ENCODE measurements around the gene OTOF.

DNA sequence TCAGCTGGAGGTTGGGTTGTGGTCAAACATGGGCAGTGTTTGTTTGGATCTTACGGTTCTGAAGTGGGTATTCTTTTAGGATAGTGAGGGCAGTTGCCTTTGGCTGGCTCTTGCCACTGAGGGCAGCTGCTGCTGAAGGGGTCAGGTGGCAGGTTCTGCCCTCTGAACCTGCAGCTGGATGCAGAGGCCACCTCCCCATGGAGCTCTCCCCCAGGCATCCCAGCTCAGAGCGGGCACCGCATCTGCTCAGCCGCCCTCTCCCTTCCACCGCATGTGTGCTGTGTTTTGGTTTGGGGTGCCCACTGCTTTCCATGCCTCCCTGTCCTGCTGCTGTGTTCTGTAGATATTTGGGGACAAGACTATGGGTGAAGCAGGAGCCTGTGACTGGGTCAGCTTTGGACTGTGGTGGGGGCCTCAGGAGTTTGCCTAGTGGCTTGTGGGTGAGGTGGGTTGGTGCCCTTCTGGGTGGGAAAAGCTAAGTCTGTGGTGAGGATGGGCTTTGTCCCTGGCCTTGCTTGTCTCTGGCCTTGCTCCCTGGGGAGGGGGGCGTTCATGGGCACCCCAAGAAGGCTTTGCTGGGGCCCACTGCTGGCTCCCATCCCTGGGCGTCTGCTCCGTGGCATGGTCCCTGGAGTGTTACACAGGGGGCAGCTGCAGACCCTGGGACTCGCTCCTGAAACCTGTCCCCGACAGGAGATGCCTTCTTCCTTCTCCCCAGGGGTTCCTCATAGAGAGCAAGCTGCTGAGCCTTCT is 28.5 kb downstream of the OTOF start:
- no peak for TF ChIP-seq POLR2A (IDR thresholded peaks at IDR 0.05; ENCODE audit: low read depth, low read length)
- no peak for TF ChIP-seq TAF1 (IDR thresholded peaks at IDR 0.05; ENCODE audit: borderline replicate concordance, low read depth, low read length)

Data from GM12892 (cell line).